HepG2 (cell line): Measurements from ENCODE around the gene SASH1. TPM values are rescaled to one million over a fixed set of nuclear protein-coding genes. Genes with fewer than 3 reads are reported as not detected.

Experiments
- ATAC-seq: fragments of 200-7000 bp; cut with Tn5 transposase; 3 replicates; pipeline ENCODE4 v1.9.1; 2020; ENCODE audit warnings: mild to moderate bottlenecking, moderate library complexity
- BruUV-seq: library from RNA; stranded (reverse); fragments of 400-500 nt; replicated peaks from 2 replicates; lab custom pipeline; 2021; lab: Mats Ljungman, UMichigan
- CTCF ChIA-PET: fragments of 300-600 bp; formaldehyde crosslinking; extraction: SDS; loops from one replicate; lab custom pipeline; 2021; ENCODE audit warnings: low total read pairs, inconsistent platforms, low intra/inter-chr PET ratio; lab: Yijun Ruan, JAX
- POLR2A ChIA-PET: fragments of 350-600 bp; sonication (Branson Sonifier 250); formaldehyde crosslinking; loops from one replicate; lab custom pipeline; 2020; ENCODE audit warnings: antibody characterized with exemption, inconsistent platforms; lab: Yijun Ruan, JAX
- DNase-seq: peaks from one replicate; pipeline ENCODE4 v3.0.0-alpha.2; 2015; ENCODE audit warnings: low spot score
- FAIRE-seq: peaks from 3 replicates; lab custom pipeline; 2011; peaks lifted over from hg19 to GRCh38; lab: Jason Lieb, UNC
- H2AFZ ChIP-seq: one replicate; pipeline ENCODE4 v1.6.1; 2011; ENCODE audit warnings: low read length, inconsistent platforms
- H3K27ac ChIP-seq: fragments of 300-600 bp; 3 replicates; pipeline ENCODE4 v1.8.0; 2011; ENCODE audit warnings: mixed run types, mild to moderate bottlenecking, mixed read lengths, low read length, inconsistent platforms; ENCODE audit not compliant: insufficient read depth; ENCODE audit errors: extremely low read length
- H3K27me3 ChIP-seq, 2 experiments: fragments of 200-600 bp in 1 of 2; 2 replicates in 1 of 2; 3 replicates in 1 of 2; pipeline versions ENCODE4 v1.6.0 to v1.8.0; 2011; ENCODE audit warnings: low read length in 2 of 2, mild to moderate bottlenecking in 2 of 2, moderate library complexity in 2 of 2, inconsistent platforms in 1 of 2; ENCODE audit not compliant: insufficient read depth in 2 of 2, control insufficient read depth in 1 of 2
- H3K36me3 ChIP-seq, 2 experiments: fragments of 200-600 bp in 1 of 2; replicated peaks in 1 of 2; 2 replicates in 1 of 2; 3 replicates in 1 of 2; pipeline versions ENCODE4 v1.5.1 to v1.8.0; 2011; ENCODE audit warnings: low read length in 2 of 2, inconsistent platforms in 1 of 2; ENCODE audit not compliant: insufficient read depth in 2 of 2, control insufficient read depth in 1 of 2
- H3K4me1 ChIP-seq: 2 replicates; pipeline ENCODE4 v1.5.1; 2012; ENCODE audit warnings: low read length, inconsistent platforms; ENCODE audit not compliant: insufficient read depth
- H3K4me2 ChIP-seq: 2 replicates; pipeline ENCODE4 v1.6.0; 2011; ENCODE audit warnings: low read depth, low read length, inconsistent platforms
- H3K4me3 ChIP-seq, 3 experiments: fragments of 200-600 bp in 1 of 3; sonication (generic), shearing (Covaris generic) in 1 of 3; replicated peaks in 1 of 3; 2 replicates each; pipeline ENCODE4 v1.5.1; 2011 to 2016; ENCODE audit warnings: low read length in 3 of 3, inconsistent platforms in 2 of 3, low read depth in 2 of 3, mild to moderate bottlenecking in 2 of 3, control low read depth in 1 of 3, mixed read lengths in 1 of 3; ENCODE audit not compliant: insufficient read depth in 1 of 3
- H3K79me2 ChIP-seq: one replicate; pipeline ENCODE4 v1.6.1; 2011; ENCODE audit warnings: low read length, inconsistent platforms; ENCODE audit not compliant: insufficient read depth
- H3K9ac ChIP-seq: 2 replicates; pipeline ENCODE4 v1.6.0; 2011; ENCODE audit warnings: mild to moderate bottlenecking, low read depth, low read length, inconsistent platforms; ENCODE audit not compliant: insufficient read depth
- H3K9me3 ChIP-seq: 2 replicates; pipeline ENCODE4 v1.5.1; 2012; ENCODE audit warnings: mild to moderate bottlenecking, low read length
- H4K20me1 ChIP-seq: 2 replicates; pipeline ENCODE4 v1.6.0; 2011; ENCODE audit warnings: inconsistent platforms, mild to moderate bottlenecking, low read length, moderate library complexity; ENCODE audit not compliant: insufficient read depth
- CREB3 ChIP-seq: sonication (generic); formaldehyde crosslinking; IDR thresholded peaks from 2 replicates; pipeline ENCODE4 v1.5.0; 2020; ENCODE audit warnings: missing genetic modification reagents
- FOXA3 ChIP-seq: IDR thresholded peaks from 2 replicates; pipeline ENCODE4 v1.6.1; 2016; ENCODE audit warnings: missing genetic modification reagents, missing compliant biosample characterization
- JUN ChIP-seq: sonication (generic); formaldehyde crosslinking; IDR thresholded peaks from 2 replicates; pipeline ENCODE4 v1.4.0; 2020; ENCODE audit warnings: mild to moderate bottlenecking, missing genetic modification reagents
- KDM6A ChIP-seq: IDR thresholded peaks from 2 replicates; pipeline ENCODE4 v1.6.1; 2016; ENCODE audit warnings: low read depth
- MTF2 ChIP-seq: sonication (generic); formaldehyde crosslinking; IDR thresholded peaks from 2 replicates; pipeline ENCODE4 v1.5.0; 2020; ENCODE audit warnings: missing genetic modification reagents, borderline replicate concordance
- PCBP1 ChIP-seq: fragments of 200-400 bp; formaldehyde crosslinking; IDR thresholded peaks from 2 replicates; pipeline ENCODE4 v1.6.1; 2017; ENCODE audit warnings: mild to moderate bottlenecking, low read depth, low read length, borderline replicate concordance
- RNF219 ChIP-seq: sonication (generic); formaldehyde crosslinking; IDR thresholded peaks from 2 replicates; pipeline ENCODE4 v1.5.0; 2020; ENCODE audit warnings: mild to moderate bottlenecking, missing genetic modification reagents
- TEF ChIP-seq: sonication (generic); formaldehyde crosslinking; IDR thresholded peaks from 2 replicates; pipeline ENCODE4 v1.5.0; 2020; ENCODE audit warnings: missing genetic modification reagents
- TP53 ChIP-seq: sonication (generic); formaldehyde crosslinking; conservative IDR thresholded peaks from 2 replicates; pipeline ENCODE4 v1.4.0; 2020; ENCODE audit warnings: missing genetic modification reagents
- ZBTB26 ChIP-seq: IDR thresholded peaks from 2 replicates; pipeline ENCODE4 v1.6.1; 2016; ENCODE audit warnings: missing compliant biosample characterization, missing genetic modification reagents, borderline replicate concordance
- ZNF619 ChIP-seq: sonication (generic); formaldehyde crosslinking; IDR thresholded peaks from 2 replicates; pipeline ENCODE4 v1.4.0; 2020; ENCODE audit warnings: mild to moderate bottlenecking, missing genetic modification reagents
- WGBS: methylation state at CpG from one replicate; pipeline ENCODE4 v1.1.6; 2017; ENCODE audit warnings: low lambda C conversion rate; 5-methylcytosine and 5-hydroxymethylcytosine counted together
- in situ Hi-C: cut with HindIII; loops from 2 replicates; pipeline ENCODE4 v1.10.0; 2017; ENCODE audit warnings: low pct_unique_long_range_greater_than_20kb; ENCODE audit not compliant: extremely low pct_ligation_motif_present
- intact Hi-C: fragments of 100-400 bp; cut with micrococcal nuclease; formaldehyde crosslinking; loops from one replicate; pipeline ENCODE4 v1.10.0; 2022; ENCODE audit not compliant: unreplicated experiment
- polyA plus RNA-seq, 8 experiments: library from polyadenylated mRNA; depleted of rRNA in 3 of 8; stranded (reverse) in 7 of 8; unstranded in 1 of 8; fragments of >200 nt; fragmentation: Illumina TruSeq in 4 of 8; extraction: Trizol in 4 of 8; gene quantifications; 2 replicates each; pipeline versions ENCODE4 v1.2.1 to v1.2.3, GENCODE V29; 2011 to 2016; ENCODE audit warnings: low read depth in 4 of 8, missing spikeins in 1 of 8, mixed read lengths in 1 of 8; ENCODE audit not compliant: insufficient read depth in 1 of 8
- total RNA-seq, 5 experiments: library from RNA; depleted of rRNA; stranded (reverse); fragments of >200 nt; fragmentation: Illumina TruSeq; extraction: Trizol; gene quantifications; 2 replicates each; pipeline ENCODE4 v1.2.3, GENCODE V29; 2016; ENCODE audit warnings: low read depth in 1 of 5
- TF ChIP-seq, protein P1 (sequence below): IDR thresholded peaks from 2 replicates; pipeline ENCODE4 v1.6.1; 2016; ENCODE audit warnings: low read depth, control low read depth
- TF ChIP-seq, protein P2 (sequence below): sonication (generic); formaldehyde crosslinking; IDR thresholded peaks from 2 replicates; pipeline ENCODE4 v1.5.0; 2020; ENCODE audit warnings: missing genetic modification reagents

SASH1 gene
- total and polyA plus RNA-seq, 2 of the 13 experiments (the other 11 are each of a cell fraction or from before 2014, with no cell fraction given), result 7.5 to 8.2 TPM

DNA sequence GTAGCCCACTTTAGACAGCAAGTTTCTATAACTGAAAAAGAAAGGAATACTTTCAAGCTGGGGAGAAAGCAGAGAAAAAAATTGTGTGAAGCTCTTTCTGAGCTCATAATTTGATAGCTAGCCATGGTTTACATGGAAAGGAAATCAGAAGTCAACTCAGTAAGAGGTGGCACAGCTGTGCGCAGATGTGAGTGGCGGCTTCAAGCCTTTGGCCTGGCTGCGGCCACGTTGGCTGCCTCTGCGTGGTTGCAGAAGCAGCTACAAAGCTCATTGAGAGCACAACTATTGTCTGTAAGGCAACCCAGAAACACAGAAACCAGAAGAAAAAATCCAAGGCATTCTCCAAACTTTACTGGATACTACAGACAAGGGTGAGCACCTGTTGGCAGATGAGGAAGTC, 136.9 kb downstream of the SASH1 start (continued):
- TF ChIP-seq MTF2 (CRISPR knock-in tag) (no peak), CREB3 (CRISPR knock-in tag) (no peak), ZNF619 (CRISPR knock-in tag) (no peak)

- DNase-seq, result no peak
- intact Hi-C loops (no loop called here), in situ Hi-C loops (no loop called here)
- Histone ChIP-seq H3K9me3 (no peaks in the 10 kb centered on the region), H2AFZ (no peak overlapping the region), H3K27ac (no peak overlapping the region), H3K4me1 (no peaks in the 10 kb centered on the region), H3K36me3 (peaks cover 4 to 6% of the 10 kb centered on the region in 2 experiments; a peak in 3 of 5 replicates), H3K27me3 (no peaks in the 10 kb centered on the region), H3K4me2 (no peak overlapping the region), H3K9ac (no peak overlapping the region), H3K4me3 (no peak overlapping the region), H4K20me1 (no peaks in the 10 kb centered on the region), H3K79me2 (no peaks in the 10 kb centered on the region)
- WGBS, result 94% methylated on average over 9 of the region's 10 CpGs
- ChIA-PET CTCF (no interaction called here), POLR2A (no interaction called here)
- no peak for FAIRE-seq
- no peak for ATAC-seq
- no TSS peak for BruUV-seq
- no peak for TF ChIP-seq KDM6A
- TF ChIP-seq TEF (CRISPR knock-in tag), result no peak
- TF ChIP-seq RNF219 (CRISPR knock-in tag), result no peak
- TF ChIP-seq, protein P1, sequence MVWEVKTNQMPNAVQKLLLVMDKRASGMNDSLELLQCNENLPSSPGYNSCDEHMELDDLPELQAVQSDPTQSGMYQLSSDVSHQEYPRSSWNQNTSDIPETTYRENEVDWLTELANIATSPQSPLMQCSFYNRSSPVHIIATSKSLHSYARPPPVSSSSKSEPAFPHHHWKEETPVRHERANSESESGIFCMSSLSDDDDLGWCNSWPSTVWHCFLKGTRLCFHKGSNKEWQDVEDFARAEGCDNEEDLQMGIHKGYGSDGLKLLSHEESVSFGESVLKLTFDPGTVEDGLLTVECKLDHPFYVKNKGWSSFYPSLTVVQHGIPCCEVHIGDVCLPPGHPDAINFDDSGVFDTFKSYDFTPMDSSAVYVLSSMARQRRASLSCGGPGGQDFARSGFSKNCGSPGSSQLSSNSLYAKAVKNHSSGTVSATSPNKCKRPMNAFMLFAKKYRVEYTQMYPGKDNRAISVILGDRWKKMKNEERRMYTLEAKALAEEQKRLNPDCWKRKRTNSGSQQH (CRISPR knock-in tag), result no peak
- TF ChIP-seq FOXA3 (CRISPR knock-in tag), result no peak
- TF ChIP-seq ZBTB26, result no peak
- no peak for TF ChIP-seq PCBP1
- no peak for TF ChIP-seq JUN (CRISPR knock-in tag)
- TF ChIP-seq TP53 (CRISPR knock-in tag), result no peak
- TF ChIP-seq, protein P2, sequence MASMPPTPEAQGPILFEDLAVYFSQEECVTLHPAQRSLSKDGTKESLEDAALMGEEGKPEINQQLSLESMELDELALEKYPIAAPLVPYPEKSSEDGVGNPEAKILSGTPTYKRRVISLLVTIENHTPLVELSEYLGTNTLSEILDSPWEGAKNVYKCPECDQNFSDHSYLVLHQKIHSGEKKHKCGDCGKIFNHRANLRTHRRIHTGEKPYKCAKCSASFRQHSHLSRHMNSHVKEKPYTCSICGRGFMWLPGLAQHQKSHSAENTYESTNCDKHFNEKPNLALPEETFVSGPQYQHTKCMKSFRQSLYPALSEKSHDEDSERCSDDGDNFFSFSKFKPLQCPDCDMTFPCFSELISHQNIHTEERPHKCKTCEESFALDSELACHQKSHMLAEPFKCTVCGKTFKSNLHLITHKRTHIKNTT (CRISPR knock-in tag), result no peak
Measured at GRCh38 chr6:148487461-148487860, 144.8 kb downstream of the SASH1 start.
